ENCODE data around the gene SLC25A3.

DNA sequence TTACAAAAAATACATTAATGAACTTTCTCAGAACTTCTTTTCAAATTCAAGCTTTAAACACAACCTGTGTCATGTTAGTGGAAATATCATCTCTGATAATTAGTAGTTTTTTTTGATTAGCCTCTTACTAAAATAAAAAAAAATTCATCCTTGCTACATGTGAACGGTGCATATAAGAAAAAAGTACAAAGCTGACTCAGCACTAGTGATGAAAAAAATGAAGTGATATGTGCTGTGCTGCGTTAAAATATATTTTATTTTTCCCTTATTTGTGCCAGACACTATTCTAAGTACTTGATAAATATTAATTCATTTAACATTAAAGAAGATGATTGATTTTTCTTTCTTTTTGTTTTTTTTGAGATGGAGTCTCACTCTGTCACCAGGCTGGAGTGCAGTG, 43.6 kb downstream of the SLC25A3 start:
- TF ChIP-seq, protein P1, sequence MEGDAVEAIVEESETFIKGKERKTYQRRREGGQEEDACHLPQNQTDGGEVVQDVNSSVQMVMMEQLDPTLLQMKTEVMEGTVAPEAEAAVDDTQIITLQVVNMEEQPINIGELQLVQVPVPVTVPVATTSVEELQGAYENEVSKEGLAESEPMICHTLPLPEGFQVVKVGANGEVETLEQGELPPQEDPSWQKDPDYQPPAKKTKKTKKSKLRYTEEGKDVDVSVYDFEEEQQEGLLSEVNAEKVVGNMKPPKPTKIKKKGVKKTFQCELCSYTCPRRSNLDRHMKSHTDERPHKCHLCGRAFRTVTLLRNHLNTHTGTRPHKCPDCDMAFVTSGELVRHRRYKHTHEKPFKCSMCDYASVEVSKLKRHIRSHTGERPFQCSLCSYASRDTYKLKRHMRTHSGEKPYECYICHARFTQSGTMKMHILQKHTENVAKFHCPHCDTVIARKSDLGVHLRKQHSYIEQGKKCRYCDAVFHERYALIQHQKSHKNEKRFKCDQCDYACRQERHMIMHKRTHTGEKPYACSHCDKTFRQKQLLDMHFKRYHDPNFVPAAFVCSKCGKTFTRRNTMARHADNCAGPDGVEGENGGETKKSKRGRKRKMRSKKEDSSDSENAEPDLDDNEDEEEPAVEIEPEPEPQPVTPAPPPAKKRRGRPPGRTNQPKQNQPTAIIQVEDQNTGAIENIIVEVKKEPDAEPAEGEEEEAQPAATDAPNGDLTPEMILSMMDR (IDR thresholded peaks at IDR 0.05) = no peak
- no peak for TF ChIP-seq POLR2AphosphoS5 (IDR thresholded peaks at IDR 0.05)

Data from stomach (tissue), 4 donors.